Erythroblast (primary cell): ENCODE data around the gene ARRDC2.
"Not testable (repeated sequence)": the region's sequence is repeated elsewhere in the genome, so short reads cannot be mapped to it uniquely, and the experiment has no call there.

Experiments
- DNase-seq, 2 experiments: peaks; one replicate each; lab custom pipeline; 2025; lab: John Stamatoyannopoulos, UW
- GATA1 ChIP-seq: IDR thresholded peaks from 2 replicates; pipeline ENCODE4 v1.6.1; 2011; ENCODE audit warnings: low read depth, mild to moderate bottlenecking, control low read depth, low read length, moderate library complexity
- POLR2A ChIP-seq: IDR thresholded peaks from 2 replicates; pipeline ENCODE4 v1.6.1; 2011; ENCODE audit warnings: mild to moderate bottlenecking, low read length

The ARRDC2 gene

GRCh38 chr19:18000915-18001776 is 6.8 kb upstream of the ARRDC2 start:
- DNase-seq, result peak; percentile 95 to 97
- no peak for TF ChIP-seq GATA1
- TF ChIP-seq POLR2A, result peak; percentile 88

- TF ChIP-seq POLR2A (no peak), GATA1 (no peak)
- peak in 1 of 2 experiments; percentile 74 for DNase-seq
Measured at GRCh38 chr19:18001777-18002345, 6.1 kb upstream of the ARRDC2 start.

DNA sequence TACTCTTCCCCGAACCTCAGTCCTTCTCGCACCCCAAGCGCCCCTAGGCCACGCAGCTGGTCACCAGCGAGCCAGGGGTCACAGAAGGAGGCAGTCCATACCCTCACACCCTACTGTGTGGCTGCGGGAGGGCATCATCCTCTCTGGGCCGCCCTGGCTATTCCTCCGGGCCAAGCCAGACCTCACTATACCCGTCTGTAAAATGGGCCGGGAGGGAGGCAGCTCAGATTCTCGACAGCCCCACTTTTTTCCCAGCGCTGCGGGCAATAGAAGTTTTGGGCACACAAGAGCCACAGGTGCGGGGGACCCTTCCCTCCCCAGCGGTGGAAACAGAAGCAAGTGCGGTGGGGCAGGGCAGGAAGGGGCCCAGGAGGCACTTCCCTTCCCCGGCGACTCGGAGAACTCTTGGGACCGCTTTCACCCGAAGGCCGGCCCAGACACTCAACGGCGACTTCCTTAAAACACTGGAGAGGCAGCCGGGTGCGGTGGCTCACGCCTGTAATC is 5.6 kb upstream of the ARRDC2 start:
- peak in 1 of 2 experiments; percentile 43 for DNase-seq
- TF ChIP-seq POLR2A, result no peak

GRCh38 chr19:18005750-18006149 is 2.2 kb upstream of the ARRDC2 start:
- not testable (repeated sequence) for DNase-seq

DNA sequence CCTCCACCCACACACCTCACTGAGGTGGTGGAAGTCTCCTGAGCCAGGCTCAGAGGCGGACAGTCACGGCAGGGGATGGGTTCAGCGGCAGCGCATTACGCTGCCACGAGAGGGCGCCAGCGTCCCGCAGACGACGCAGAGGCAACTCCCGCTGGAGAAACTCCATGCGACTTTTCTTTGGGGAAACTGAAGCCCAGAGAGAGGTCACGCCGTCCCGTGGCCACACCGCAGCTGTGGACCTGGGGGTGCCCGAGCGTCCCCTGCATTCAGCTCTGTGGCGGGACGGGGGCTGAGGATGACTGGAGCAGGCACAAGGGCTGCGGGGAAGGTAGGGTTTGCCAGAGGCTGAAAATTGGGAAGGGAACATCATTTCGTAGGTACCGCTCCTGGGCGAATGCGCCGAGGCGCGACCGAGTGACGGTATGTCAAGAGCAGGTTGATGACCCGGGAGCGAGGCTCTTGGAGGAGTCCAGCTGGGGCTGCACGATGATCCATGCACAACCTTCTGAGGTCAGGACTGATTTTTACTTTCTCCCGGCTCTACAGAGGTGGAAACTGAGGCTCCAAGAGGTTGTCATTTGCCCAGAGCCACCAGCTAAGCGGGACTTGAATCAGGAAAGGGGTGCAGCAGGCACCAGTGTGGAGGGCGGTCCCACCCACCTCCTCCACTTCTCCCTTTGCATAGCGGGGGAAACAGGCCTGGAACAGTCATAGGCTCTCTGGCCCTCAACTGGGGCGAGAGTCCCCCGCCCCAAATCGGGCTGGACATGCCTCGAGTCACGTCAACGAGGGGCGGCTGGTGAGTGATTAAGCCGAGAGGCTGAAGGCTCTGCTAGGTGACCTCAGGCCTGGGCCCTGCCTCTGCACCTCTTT is 690 bp upstream of the ARRDC2 start:
- TF ChIP-seq GATA1, result no peak
- no peak for TF ChIP-seq POLR2A
- DNase-seq, result peak; percentile 77 to 89

- no peak for DNase-seq
- TF ChIP-seq GATA1, result no peak
- no peak for TF ChIP-seq POLR2A
Measured at GRCh38 chr19:18008814-18009213, 844 bp downstream of the ARRDC2 start.

DNA sequence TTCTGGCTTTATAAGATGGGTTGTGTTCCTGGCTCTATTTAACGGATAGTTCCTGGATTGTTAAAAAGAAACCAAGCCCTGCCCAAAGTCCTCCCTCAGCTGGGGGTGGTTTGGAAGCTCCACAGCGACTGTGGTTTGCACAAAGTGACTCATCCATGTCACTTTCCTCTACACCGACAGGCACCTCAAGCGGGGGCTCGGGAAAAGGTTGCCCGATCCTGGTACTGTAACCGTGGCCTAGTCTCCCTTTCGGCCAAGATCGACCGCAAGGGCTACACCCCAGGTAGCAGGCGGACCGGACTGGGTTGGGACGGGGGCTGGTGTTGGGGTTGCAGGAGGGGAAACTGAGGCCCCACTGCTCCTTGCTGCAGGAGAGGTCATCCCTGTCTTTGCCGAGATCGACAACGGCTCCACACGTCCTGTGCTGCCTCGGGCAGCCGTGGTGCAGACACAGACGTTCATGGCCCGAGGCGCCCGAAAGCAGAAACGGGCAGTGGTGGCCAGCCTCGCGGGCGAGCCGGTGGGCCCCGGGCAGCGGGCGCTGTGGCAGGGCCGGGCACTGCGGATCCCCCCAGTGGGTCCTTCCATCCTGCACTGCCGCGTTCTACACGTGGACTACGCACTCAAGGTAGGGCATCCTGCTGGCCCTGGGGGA is 1.6 kb downstream of the ARRDC2 start:
- no peak for DNase-seq
- no peak for TF ChIP-seq POLR2A
- TF ChIP-seq GATA1, result no peak

DNA sequence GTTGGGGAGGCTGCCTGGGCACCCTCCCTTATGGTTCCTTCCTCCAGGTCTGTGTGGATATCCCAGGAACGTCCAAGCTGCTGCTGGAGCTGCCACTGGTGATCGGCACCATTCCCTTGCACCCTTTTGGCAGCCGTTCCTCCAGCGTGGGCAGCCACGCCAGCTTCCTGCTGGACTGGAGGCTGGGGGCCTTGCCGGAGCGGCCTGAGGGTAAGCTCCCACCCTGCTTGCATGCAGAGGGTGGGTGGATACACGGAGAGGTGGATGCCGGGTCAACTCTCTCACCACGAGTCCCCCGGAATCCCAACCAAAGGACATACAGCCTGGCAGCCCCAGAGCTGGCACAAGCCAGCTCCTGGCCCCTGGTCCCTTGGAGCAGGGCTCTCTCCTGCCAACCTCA is 2.2 kb downstream of the ARRDC2 start:
- TF ChIP-seq POLR2A (no peak), GATA1 (no peak)
- no peak for DNase-seq

- no peak for DNase-seq
- TF ChIP-seq POLR2A (no peak), GATA1 (no peak)
Measured at GRCh38 chr19:18013210-18014111, 5.5 kb downstream of the ARRDC2 start.

- DNase-seq, result no peak
- TF ChIP-seq GATA1 (no peak), POLR2A (no peak)
Measured at GRCh38 chr19:18014197-18014596, 6.2 kb downstream of the ARRDC2 start.

- TF ChIP-seq POLR2A (no peak), GATA1 (no peak)
Measured at GRCh38 chr19:18016209-18016910, 8.4 kb downstream of the ARRDC2 start.

More at GRCh38 chr19:18016209-18016910, 8.4 kb downstream of the ARRDC2 start:
- DNase-seq, result no peak
